B cell (primary cell): ENCODE results near the gene SPTBN2. TPM values are rescaled to one million over a fixed set of nuclear protein-coding genes. Genes with fewer than 3 reads are reported as not detected.

ENCODE experiments used
- ATAC-seq: fragments of 200-7000 bp; cut with Tn5 transposase; one replicate; pipeline ENCODE4 v1.10.0; 2021; ENCODE audit warnings: low read depth, mild to moderate bottlenecking, moderate number of reproducible peaks, moderate library complexity
- CTCF ChIA-PET: fragments of 350-600 bp; sonication (Branson Sonifier 250); formaldehyde crosslinking; loops from one replicate; lab custom pipeline; 2021; ENCODE audit warnings: antibody characterized with exemption, inconsistent platforms; lab: Charles Lee
- POLR2A ChIA-PET: fragments of 350-600 bp; sonication (Branson Sonifier 250); formaldehyde crosslinking; loops from one replicate; lab custom pipeline; 2021; ENCODE audit warnings: antibody characterized with exemption; lab: Charles Lee
- DNase-seq: peaks from one replicate; pipeline ENCODE4 v3.0.0; 2013
- H2AFZ ChIP-seq: 2 replicates; pipeline ENCODE4 v1.6.1; 2012; ENCODE audit warnings: mild to moderate bottlenecking, low read depth, low read length; ENCODE audit not compliant: insufficient read depth, poor library complexity, severe bottlenecking
- H3K27ac ChIP-seq, 2 donors: 1 replicate in 1 of 2; 2 replicates in 1 of 2; pipeline ENCODE4 v1.5.1; 2012 to 2013; ENCODE audit warnings: low read length in 2 of 2, mild to moderate bottlenecking in 2 of 2, moderate library complexity in 1 of 2
- H3K27me3 ChIP-seq, 4 experiments: fragments of 200-600 bp in 1 of 4; sonication (generic) in 1 of 4; replicated peaks in 1 of 4; 1 replicate in 2 of 4; 2 replicates in 2 of 4; pipeline versions ENCODE4 v1.6.1 to v1.7.0; 2013 to 2016; ENCODE audit warnings: low read length in 3 of 4, mild to moderate bottlenecking in 2 of 4, mixed read lengths in 1 of 4, moderate library complexity in 1 of 4; ENCODE audit not compliant: insufficient read depth in 4 of 4, control insufficient read depth in 3 of 4; ENCODE audit errors: control extremely low read depth in 1 of 4
- H3K36me3 ChIP-seq, 2 experiments: replicated peaks in 1 of 2; 1 replicate in 1 of 2; 2 replicates in 1 of 2; pipeline versions ENCODE4 v1.6.1 to v1.7.1; 2013; ENCODE audit warnings: low read length in 1 of 2; ENCODE audit not compliant: insufficient read depth in 2 of 2, control insufficient read depth in 1 of 2; ENCODE audit errors: control extremely low read depth in 1 of 2, extremely low read depth in 1 of 2
- H3K4me1 ChIP-seq, 2 donors: fragments of 200-600 bp in 1 of 2; sonication (generic) in 1 of 2; 1 replicate in 1 of 2; 2 replicates in 1 of 2; pipeline versions ENCODE4 v1.5.1 to v1.6.1; 2013 to 2017; ENCODE audit warnings: low read length in 2 of 2; ENCODE audit not compliant: control insufficient read depth in 2 of 2, insufficient read depth in 2 of 2
- H3K4me2 ChIP-seq: replicated peaks from 2 replicates; pipeline ENCODE3; 2012; ENCODE audit warnings: mild to moderate bottlenecking, low read depth, low read length; ENCODE audit not compliant: poor library complexity, severe bottlenecking
- H3K4me3 ChIP-seq, 5 experiments: fragments of 200-600 bp in 1 of 5; sonication (generic) in 1 of 5; 1 replicate in 3 of 5; 2 replicates in 2 of 5; pipeline versions ENCODE4 v1.5.1 to v1.7.0; 2011 to 2016; ENCODE audit warnings: low read length in 4 of 5, mild to moderate bottlenecking in 4 of 5, low read depth in 2 of 5, control low read depth in 1 of 5, moderate library complexity in 1 of 5; ENCODE audit not compliant: insufficient read depth in 1 of 5; ENCODE audit errors: control extremely low read depth in 1 of 5, extremely low read depth in 1 of 5
- H3K79me2 ChIP-seq: fragments of 200-600 bp; sonication (generic); one replicate; pipeline ENCODE4 v1.6.0; 2016; ENCODE audit warnings: low read length; ENCODE audit not compliant: control insufficient read depth, insufficient read depth
- H3K9ac ChIP-seq: fragments of 200-600 bp; sonication (generic); 2 replicates; pipeline ENCODE4 v1.6.1; 2017; ENCODE audit warnings: mild to moderate bottlenecking, low read length, moderate library complexity
- H3K9me3 ChIP-seq, 3 donors: one replicate each; pipeline versions ENCODE4 v1.6.1 to v1.7.1; 2013; ENCODE audit warnings: low read length in 2 of 3; ENCODE audit not compliant: control insufficient read depth in 2 of 3, insufficient read depth in 1 of 3; ENCODE audit errors: control extremely low read depth in 1 of 3
- H4K20me1 ChIP-seq: 2 replicates; pipeline ENCODE4 v1.6.0; 2012; ENCODE audit warnings: mild to moderate bottlenecking, low read length; ENCODE audit not compliant: insufficient read depth, control insufficient read depth, poor library complexity, severe bottlenecking
- H3K27ac Mint-ChIP-seq: one replicate; pipeline ENCODE4 v1.8.0; 2021; ENCODE audit warnings: mixed read lengths
- H3K27me3 Mint-ChIP-seq: one replicate; pipeline ENCODE4 v1.8.0; 2021; ENCODE audit warnings: mixed read lengths
- H3K4me1 Mint-ChIP-seq: one replicate; pipeline ENCODE4 v1.8.0; 2021; ENCODE audit warnings: mixed read lengths
- H3K4me3 Mint-ChIP-seq: one replicate; pipeline ENCODE4 v1.8.0; 2021; ENCODE audit warnings: mixed read lengths
- H3K9me3 Mint-ChIP-seq: one replicate; pipeline ENCODE4 v1.8.0; 2022; ENCODE audit warnings: mixed read lengths; ENCODE audit not compliant: insufficient read depth
- CTCF ChIP-seq: fragments of 200-600 bp; IDR thresholded peaks from one replicate; pipeline ENCODE4 v1.8.0; 2022; ENCODE audit warnings: antibody characterized with exemption, mild to moderate bottlenecking
- EZH2 ChIP-seq: IDR thresholded peaks from 2 replicates; pipeline ENCODE4 v1.6.1; 2012; ENCODE audit warnings: borderline replicate concordance, low read depth, mild to moderate bottlenecking, moderate library complexity, low read length; ENCODE audit not compliant: insufficient read depth, poor library complexity, severe bottlenecking
- WGBS: methylation state at CpG from one replicate; pipeline ENCODE4 v1.1.5; 2013; ENCODE audit warnings: missing lambda C conversion rate; ENCODE audit not compliant: insufficient coverage; 5-methylcytosine and 5-hydroxymethylcytosine counted together
- intact Hi-C: fragments of 100-400 bp; cut with micrococcal nuclease; formaldehyde crosslinking; loops from one replicate; pipeline ENCODE4 v1.10.0; 2022
- polyA plus RNA-seq: library from polyadenylated mRNA; depleted of rRNA; stranded (reverse); fragments of >200 nt; gene quantifications from 2 replicates; pipeline ENCODE4 v1.2.3, GENCODE V29; 2012
- total RNA-seq, 2 donors: library from RNA; stranded (reverse); fragments of 120-200 nt in 1 of 2; gene quantifications; 1 replicate in 1 of 2; 2 replicates in 1 of 2; pipeline versions ENCODE4 v1.2.3 to v1.2.4, GENCODE V29; 2013 to 2022

Gene SPTBN2
- total and polyA plus RNA-seq, 2 donors (not counting 1 experiment from before 2014, with no cell fraction given): 0.67 to 1.2 TPM

- ATAC-seq (no peak), DNase-seq (no peak)
- Histone ChIP-seq H3K4me1 (peaks cover 3 to 5% of the 10 kb centered on the region in 2 donors), H3K9ac (no peak overlapping the region), H3K27ac (no peak overlapping the region), H3K27me3 (no peaks in the 10 kb centered on the region), H3K79me2 (no peaks in the 10 kb centered on the region), H3K4me3 (no peak overlapping the region), H4K20me1 (no peaks in the 10 kb centered on the region), H3K36me3 (no peaks in the 10 kb centered on the region), H2AFZ (no peak overlapping the region), H3K4me2 (no peak overlapping the region), H3K9me3 (peaks cover 0 to 16% (median 0%) of the 10 kb centered on the region in 3 donors)
- 94% methylated on average over 6 of the region's 6 CpGs for WGBS
- Mint-ChIP-seq H3K4me1 (peaks cover 4% of the 10 kb centered on the region), H3K9me3 (no peaks in the 10 kb centered on the region), H3K27me3 (no peaks in the 10 kb centered on the region), H3K27ac (no peak overlapping the region), H3K4me3 (no peak overlapping the region)
- POLR2A ChIA-PET: no interaction called here
- intact Hi-C loops: no loop called here
- no peak for TF ChIP-seq EZH2
- CTCF ChIA-PET: interaction anchor here (1.2 to 10.4 kb wide), 2 partner anchors 135 to 383 kb away, joined by 3 to 182 read pairs; no protein-coding TSS in a partner anchor
Observed at GRCh38 chr11:66697988-66698387, 31.0 kb downstream of the SPTBN2 start.

DNA sequence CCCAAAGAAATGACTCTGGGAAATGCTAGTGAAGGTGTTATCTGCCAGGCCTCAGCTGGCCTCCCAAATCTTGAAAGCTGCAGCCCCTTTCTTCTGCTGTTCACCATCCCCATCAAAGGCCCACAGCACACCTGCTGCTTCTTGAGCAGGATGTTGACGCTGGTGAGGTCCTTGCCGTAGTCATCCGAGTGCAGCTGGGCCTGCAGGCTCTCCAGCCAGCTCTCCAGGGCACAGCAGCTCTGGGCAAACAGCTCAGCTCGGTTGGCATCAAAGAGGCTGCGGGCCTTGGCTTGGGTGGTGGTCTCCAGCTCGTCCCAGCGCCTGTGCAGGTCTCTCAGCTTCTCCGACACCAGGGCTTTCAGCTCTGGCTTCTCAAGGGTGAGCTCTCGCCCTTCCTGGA lies 32.9 kb downstream of the SPTBN2 start:
- ATAC-seq (no peak), DNase-seq (no peak)
- ChIA-PET POLR2A (interaction anchor here (1.3 kb wide), 1 partner anchor 138 kb away, joined by 3 read pairs; no protein-coding TSS in a partner anchor), CTCF (interaction anchor here (0.9 to 10.4 kb wide), 17 partner anchors 29 to 385 kb away, joined by 3 to 182 read pairs (median 4); no protein-coding TSS in a partner anchor)
- Histone ChIP-seq H3K36me3 (no peaks in the 10 kb centered on the region), H3K4me3 (no peak overlapping the region), H3K4me1 (peaks cover 3 to 5% of the 10 kb centered on the region in 2 donors), H3K79me2 (no peaks in the 10 kb centered on the region), H3K27ac (no peak overlapping the region), H3K27me3 (no peaks in the 10 kb centered on the region), H2AFZ (no peak overlapping the region), H3K9ac (no peak overlapping the region), H3K9me3 (peaks cover 0 to 16% (median 0%) of the 10 kb centered on the region in 3 donors), H3K4me2 (no peak overlapping the region), H4K20me1 (no peaks in the 10 kb centered on the region)
- no peak for TF ChIP-seq EZH2
- no peak for TF ChIP-seq CTCF
- Mint-ChIP-seq H3K9me3 (no peaks in the 10 kb centered on the region), H3K4me3 (no peak overlapping the region), H3K4me1 (peaks cover 4% of the 10 kb centered on the region), H3K27me3 (no peaks in the 10 kb centered on the region), H3K27ac (no peak overlapping the region)
- 89% methylated on average over 9 of the region's 9 CpGs for WGBS
- intact Hi-C loops: no loop called here
